T-helper 2 cell treated with Interferon-gamma antibody and Interleukin-4, amounts not matched to agents 5 μg/mL and 100 μg/mL, for 36 hours (primary cell): ENCODE measurements around the gene ARR3.
"Not testable (repeated sequence)": the region's sequence is repeated elsewhere in the genome, so short reads cannot be mapped to it uniquely, and the experiment has no call there.

Source experiments
- DNase-seq: peaks from one replicate; pipeline ENCODE4 v3.0.0; 2021; ENCODE audit warnings: low spot score
- H3K27ac Mint-ChIP-seq: one replicate; pipeline ENCODE4 v1.8.0; 2021; ENCODE audit warnings: mild to moderate bottlenecking, mixed read lengths
- H3K27me3 Mint-ChIP-seq: one replicate; pipeline ENCODE4 v1.8.0; 2021; ENCODE audit warnings: low read depth, mixed read lengths
- H3K36me3 Mint-ChIP-seq: one replicate; pipeline ENCODE4 v1.8.0; 2021; ENCODE audit warnings: low read depth, mixed read lengths
- H3K4me1 Mint-ChIP-seq: one replicate; pipeline ENCODE4 v1.8.0; 2021; ENCODE audit warnings: low read depth, mixed read lengths
- H3K4me3 Mint-ChIP-seq: one replicate; pipeline ENCODE4 v1.8.0; 2022; ENCODE audit warnings: mild to moderate bottlenecking, moderate library complexity, mixed read lengths
- H3K9me3 Mint-ChIP-seq: one replicate; pipeline ENCODE4 v1.8.0; 2021; ENCODE audit warnings: mixed read lengths

ARR3 gene

DNA sequence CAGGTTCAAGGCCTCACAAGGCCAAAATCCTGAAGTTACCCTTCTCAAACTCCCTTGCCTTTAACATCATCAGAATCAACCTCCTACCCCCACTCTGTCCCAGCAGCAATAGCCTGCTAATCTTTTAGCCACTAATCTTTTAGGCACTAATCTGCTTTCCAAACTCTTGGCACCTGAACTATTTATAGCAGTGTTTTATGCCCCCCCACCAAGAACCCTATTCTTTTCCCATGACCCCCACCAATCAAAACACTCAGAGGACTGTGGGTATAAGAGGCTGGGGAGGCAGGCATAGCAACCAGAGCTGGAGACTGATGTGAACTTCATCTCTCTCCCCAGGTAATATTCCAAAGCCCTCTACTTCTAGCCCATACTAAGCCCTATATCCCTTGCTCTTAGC lies at the start of gene ARR3:
TSS of gene ARR3 (plus strand) at position 301 of the 400 bp plus-strand sequence. CDS start 1,052 bp downstream, outside the sequence.
- H3K4me3 Mint-ChIP-seq: no peak within 1 kb of the TSS
- H3K27ac Mint-ChIP-seq: no peak within 1 kb of the TSS
- H3K9me3 Mint-ChIP-seq: no peaks in the 10 kb centered on the region
- no peak for DNase-seq
- H3K27me3 Mint-ChIP-seq: no peaks in the 10 kb centered on the region
- no peaks in the 10 kb centered on the region for H3K4me1 Mint-ChIP-seq
- no peaks in the 10 kb centered on the region for H3K36me3 Mint-ChIP-seq

DNA sequence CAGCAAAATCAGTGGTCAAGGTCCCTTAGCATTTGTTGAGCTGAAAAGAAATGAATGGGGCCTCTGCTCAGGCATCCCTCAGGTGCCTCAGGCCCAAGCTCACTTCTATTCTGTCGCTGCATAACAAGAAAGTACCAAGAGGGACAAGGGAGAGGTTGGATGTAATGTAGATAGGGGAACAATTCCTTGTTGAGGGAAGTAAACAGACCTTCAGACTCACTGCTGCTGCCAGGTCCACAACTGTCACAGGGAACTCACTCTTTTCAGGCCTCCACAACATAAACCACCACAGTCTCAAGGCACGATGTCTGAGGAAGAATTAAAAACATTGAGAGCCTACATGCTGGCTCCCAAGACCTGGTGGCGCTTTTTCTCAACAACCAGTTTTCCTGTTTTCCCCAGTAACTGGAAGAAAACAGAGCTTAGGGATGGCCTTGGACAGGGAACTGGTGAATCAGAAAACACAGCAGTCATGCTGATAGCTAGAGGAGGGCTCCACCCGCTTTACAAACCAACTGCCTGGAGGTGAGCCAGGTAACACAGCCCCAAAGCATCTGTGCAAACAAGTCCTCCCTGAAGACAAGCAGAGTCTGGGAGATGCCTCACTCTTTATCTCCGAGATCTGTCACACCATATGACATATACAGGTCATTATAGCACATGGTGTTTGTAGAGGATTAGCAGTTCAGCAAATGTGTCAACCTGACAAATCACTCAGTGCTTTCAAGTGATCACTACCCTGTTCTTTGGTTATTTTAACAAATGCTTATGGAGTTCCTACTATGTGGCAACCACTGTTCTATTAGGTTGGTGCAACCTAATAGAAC lies 48.0 kb upstream of the ARR3 start:
- no peaks in the 10 kb centered on the region for H3K27me3 Mint-ChIP-seq
- no peaks in the 10 kb centered on the region for H3K9me3 Mint-ChIP-seq
- DNase-seq: no peak
- no peaks in the 10 kb centered on the region for H3K4me1 Mint-ChIP-seq
- no peak overlapping the region for H3K27ac Mint-ChIP-seq
- no peaks in the 10 kb centered on the region for H3K36me3 Mint-ChIP-seq
- H3K4me3 Mint-ChIP-seq: no peak overlapping the region

DNA sequence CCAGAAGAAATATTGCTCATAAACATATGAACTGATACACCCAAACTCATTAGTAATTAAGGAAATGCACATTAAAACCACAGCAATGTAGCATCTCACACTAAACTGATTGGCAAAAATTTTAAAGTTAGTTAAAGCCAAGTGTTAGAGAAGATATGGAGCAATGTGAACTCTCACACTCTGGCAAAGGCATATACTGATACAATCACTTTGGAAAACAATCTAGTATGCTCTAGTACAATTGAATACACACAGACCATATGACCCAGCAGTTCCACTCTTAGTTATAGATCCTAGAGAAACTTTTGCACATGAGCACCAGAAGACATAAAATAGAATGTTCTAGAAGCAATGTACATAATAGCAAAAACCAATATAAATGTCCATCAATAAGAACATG lies 42.1 kb upstream of the ARR3 start:
- H3K27me3 Mint-ChIP-seq: no peaks in the 10 kb centered on the region
- H3K4me3 Mint-ChIP-seq: no peak overlapping the region
- H3K9me3 Mint-ChIP-seq: no peaks in the 10 kb centered on the region
- H3K27ac Mint-ChIP-seq: no peak overlapping the region
- H3K4me1 Mint-ChIP-seq: no peaks in the 10 kb centered on the region
- H3K36me3 Mint-ChIP-seq: no peaks in the 10 kb centered on the region
- DNase-seq: no peak

GRCh38 chrX:70226687-70227086 lies 41.4 kb upstream of the ARR3 start:
- Mint-ChIP-seq H3K9me3 (no peaks in the 10 kb centered on the region), H3K36me3 (no peaks in the 10 kb centered on the region), H3K4me1 (no peaks in the 10 kb centered on the region), H3K27ac (no peak overlapping the region), H3K4me3 (no peak overlapping the region), H3K27me3 (no peaks in the 10 kb centered on the region)
- no peak for DNase-seq

DNA sequence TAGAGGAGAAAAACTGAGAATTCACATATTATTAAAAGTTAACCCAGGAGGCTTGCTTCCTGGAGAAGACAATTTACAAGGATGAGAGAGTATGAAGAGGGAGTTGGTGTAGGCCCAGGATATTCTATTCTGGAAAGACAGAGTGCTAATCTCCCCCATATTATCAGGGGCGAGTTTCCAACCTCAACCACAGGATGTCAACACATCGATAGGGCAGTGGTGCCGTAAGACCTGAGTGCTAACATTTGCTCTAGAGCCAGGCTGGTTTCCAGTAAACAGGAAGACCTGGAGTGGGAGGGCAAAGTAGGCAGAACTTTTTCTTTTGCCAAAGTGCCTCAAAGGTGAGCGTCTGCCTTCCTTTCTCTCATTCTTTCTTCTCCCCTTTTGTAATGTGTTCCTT lies 36.5 kb upstream of the ARR3 start:
- no peak overlapping the region for H3K4me3 Mint-ChIP-seq
- H3K27me3 Mint-ChIP-seq: no peaks in the 10 kb centered on the region
- H3K4me1 Mint-ChIP-seq: peaks cover 3% of the 10 kb centered on the region
- no peaks in the 10 kb centered on the region for H3K9me3 Mint-ChIP-seq
- DNase-seq: no peak
- no peak overlapping the region for H3K27ac Mint-ChIP-seq
- no peaks in the 10 kb centered on the region for H3K36me3 Mint-ChIP-seq

DNA sequence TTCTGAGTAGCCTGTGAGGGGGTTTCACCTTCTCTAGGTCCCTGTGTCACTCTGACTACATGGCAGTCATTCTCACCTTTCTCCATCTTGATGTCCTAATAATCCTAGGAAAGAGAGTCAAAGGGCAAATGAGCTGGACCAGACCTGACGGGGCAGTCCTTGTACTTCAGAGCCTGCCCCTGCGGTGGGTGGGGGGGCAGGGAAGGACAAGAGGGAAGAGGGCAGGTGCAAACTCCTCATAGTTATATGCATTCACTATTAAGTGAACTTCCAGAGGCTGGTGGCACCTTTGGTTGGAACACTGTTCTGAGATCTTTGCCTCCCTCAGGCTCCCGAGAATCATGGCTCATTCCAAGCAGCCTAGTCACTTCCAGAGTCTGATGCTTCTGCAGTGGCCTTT lies 33.8 kb upstream of the ARR3 start, which contains the start of gene AWAT1:
TSS of gene AWAT1 (plus strand) at position 301 of the 400 bp plus-strand sequence. CDS start at position 342, 41 bp downstream.
- H3K36me3 Mint-ChIP-seq: no peaks in the 10 kb centered on the region
- H3K27ac Mint-ChIP-seq: no peak within 1 kb of the TSS
- no peak within 1 kb of the TSS for H3K4me3 Mint-ChIP-seq

GRCh38 chrX:70240751-70241150 lies 27.4 kb upstream of the ARR3 start:
- Mint-ChIP-seq H3K4me1 (no peaks in the 10 kb centered on the region), H3K36me3 (no peaks in the 10 kb centered on the region), H3K4me3 (no peak overlapping the region), H3K9me3 (no peaks in the 10 kb centered on the region), H3K27ac (no peak overlapping the region), H3K27me3 (no peaks in the 10 kb centered on the region)
- no peak for DNase-seq

More for the DNA sequence above, 33.8 kb upstream of the ARR3 start, which contains the start of gene AWAT1:
- peaks cover 3% of the 10 kb centered on the region for H3K4me1 Mint-ChIP-seq
- H3K27me3 Mint-ChIP-seq: no peaks in the 10 kb centered on the region
- no peaks in the 10 kb centered on the region for H3K9me3 Mint-ChIP-seq
- no peak for DNase-seq

GRCh38 chrX:70241501-70241900 lies 26.6 kb upstream of the ARR3 start:
- Mint-ChIP-seq H3K27me3 (no peaks in the 10 kb centered on the region), H3K4me1 (no peaks in the 10 kb centered on the region), H3K36me3 (no peaks in the 10 kb centered on the region), H3K9me3 (no peaks in the 10 kb centered on the region), H3K4me3 (no peak overlapping the region), H3K27ac (no peak overlapping the region)
- no peak for DNase-seq

GRCh38 chrX:70243601-70244000 lies 24.5 kb upstream of the ARR3 start:
- H3K4me1 Mint-ChIP-seq, H3K27ac Mint-ChIP-seq, H3K36me3 Mint-ChIP-seq, H3K4me3 Mint-ChIP-seq, DNase-seq, H3K27me3 Mint-ChIP-seq, H3K9me3 Mint-ChIP-seq: not testable (repeated sequence)

- no peak overlapping the region for H3K4me3 Mint-ChIP-seq
- H3K9me3 Mint-ChIP-seq: no peaks in the 10 kb centered on the region
- no peaks in the 10 kb centered on the region for H3K36me3 Mint-ChIP-seq
- no peaks in the 10 kb centered on the region for H3K27me3 Mint-ChIP-seq
- no peak overlapping the region for H3K27ac Mint-ChIP-seq
- H3K4me1 Mint-ChIP-seq: no peaks in the 10 kb centered on the region
- no peak for DNase-seq
These were observed 23.3 kb upstream of the ARR3 start for GRCh38 chrX:70244881-70245280.

GRCh38 chrX:70247252-70247651 lies 20.9 kb upstream of the ARR3 start:
- no peak for DNase-seq
- H3K9me3 Mint-ChIP-seq: no peaks in the 10 kb centered on the region
- H3K36me3 Mint-ChIP-seq: no peaks in the 10 kb centered on the region
- H3K27ac Mint-ChIP-seq: no peak overlapping the region
- H3K27me3 Mint-ChIP-seq: no peaks in the 10 kb centered on the region
- no peak overlapping the region for H3K4me3 Mint-ChIP-seq
- H3K4me1 Mint-ChIP-seq: no peaks in the 10 kb centered on the region

DNA sequence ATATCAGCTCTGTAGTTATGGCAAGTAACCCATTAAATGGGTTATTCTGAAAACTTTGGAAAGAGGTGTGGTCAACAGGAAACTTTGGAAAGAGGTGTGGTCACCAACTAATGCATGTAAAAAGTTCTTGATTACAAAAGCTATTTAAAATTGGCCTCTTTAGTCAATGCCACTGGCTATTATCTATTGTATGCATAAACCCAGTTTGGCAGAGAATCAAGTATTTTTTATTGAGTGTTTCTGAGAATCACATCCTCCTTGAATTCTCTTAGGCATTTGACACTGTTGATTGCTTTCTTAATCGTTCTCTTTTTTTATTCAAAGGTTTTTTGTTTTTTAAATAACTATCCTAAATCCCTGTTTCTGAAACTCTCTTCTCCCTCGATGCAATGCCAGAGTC lies 15.6 kb upstream of the ARR3 start:
- Mint-ChIP-seq H3K27ac (no peak overlapping the region), H3K27me3 (no peaks in the 10 kb centered on the region), H3K4me3 (no peak overlapping the region), H3K4me1 (peaks cover 3% of the 10 kb centered on the region), H3K9me3 (no peaks in the 10 kb centered on the region), H3K36me3 (peaks cover 1% of the 10 kb centered on the region)
- no peak for DNase-seq

- DNase-seq: no peak
- no peaks in the 10 kb centered on the region for H3K27me3 Mint-ChIP-seq
These were observed 14.6 kb upstream of the ARR3 start for GRCh38 chrX:70253377-70254062.

DNA sequence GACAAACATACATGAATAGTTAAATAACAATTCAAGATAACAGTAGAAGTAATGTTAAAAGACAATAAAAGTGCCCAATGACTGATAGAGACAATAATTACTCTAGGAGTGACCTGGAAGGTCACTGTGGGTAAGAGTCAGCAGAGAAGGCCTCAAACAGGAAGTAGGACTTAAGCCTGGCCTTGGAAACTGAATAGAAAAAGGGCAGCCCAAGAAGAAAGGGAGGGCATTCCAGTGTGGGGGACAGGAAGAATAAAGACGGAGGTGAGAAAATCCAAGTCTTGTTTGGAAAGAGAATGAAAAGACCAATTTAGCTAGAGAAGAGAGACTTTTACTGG lies 14.1 kb upstream of the ARR3 start:
- Mint-ChIP-seq H3K4me3 (no peak overlapping the region), H3K27ac (no peak overlapping the region), H3K9me3 (no peaks in the 10 kb centered on the region), H3K27me3 (no peaks in the 10 kb centered on the region), H3K36me3 (peaks cover 1% of the 10 kb centered on the region), H3K4me1 (peaks cover 3% of the 10 kb centered on the region)
- no peak for DNase-seq

More at GRCh38 chrX:70253377-70254062, 14.6 kb upstream of the ARR3 start:
- H3K36me3 Mint-ChIP-seq: peaks cover 1% of the 10 kb centered on the region
- H3K4me1 Mint-ChIP-seq: peaks cover 3% of the 10 kb centered on the region
- no peak overlapping the region for H3K4me3 Mint-ChIP-seq
- H3K27ac Mint-ChIP-seq: no peak overlapping the region
- no peaks in the 10 kb centered on the region for H3K9me3 Mint-ChIP-seq
